Activated CD4-positive, CD25-positive, alpha-beta regulatory T cell (primary cell): Measurements from ENCODE around the gene SLCO3A1.

Experiments used
- DNase-seq, 4 experiments: peaks; one replicate each; lab custom pipeline; 2025; lab: John Stamatoyannopoulos, UW

Gene SLCO3A1

GRCh38 chr15:91861223-91861622 lies 7.7 kb downstream of the SLCO3A1 start:
- DNase-seq: no peak

DNA sequence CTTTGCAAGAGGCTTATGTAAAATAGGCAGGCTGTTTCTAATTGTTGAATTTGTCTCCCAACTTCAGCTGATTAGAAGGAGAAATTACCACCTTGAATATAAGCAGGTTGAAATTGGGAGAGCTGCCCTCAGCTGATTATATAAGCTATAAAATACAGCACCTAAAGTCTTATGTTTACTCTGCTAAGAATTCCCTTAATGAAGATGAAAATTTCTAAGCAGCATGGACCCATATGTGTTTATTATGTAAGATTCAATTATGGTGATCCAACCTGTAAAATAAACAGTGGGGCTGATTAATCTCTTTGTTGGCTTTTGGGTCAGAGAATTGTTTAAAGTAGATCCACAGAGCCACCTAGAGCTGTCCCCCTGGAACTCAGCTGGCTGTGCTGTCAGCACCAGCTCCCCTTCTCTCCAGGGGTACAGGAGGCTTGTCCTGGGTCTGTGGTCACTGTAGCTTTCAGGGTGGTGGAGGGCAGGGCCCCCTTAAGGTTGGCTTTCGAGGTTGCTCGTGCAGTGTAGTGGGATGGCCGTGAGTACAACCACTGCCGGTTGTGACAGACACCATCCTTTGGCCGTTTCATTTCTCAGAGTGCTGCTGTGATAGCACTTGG lies 9.5 kb downstream of the SLCO3A1 start:
- DNase-seq: no peak

DNA sequence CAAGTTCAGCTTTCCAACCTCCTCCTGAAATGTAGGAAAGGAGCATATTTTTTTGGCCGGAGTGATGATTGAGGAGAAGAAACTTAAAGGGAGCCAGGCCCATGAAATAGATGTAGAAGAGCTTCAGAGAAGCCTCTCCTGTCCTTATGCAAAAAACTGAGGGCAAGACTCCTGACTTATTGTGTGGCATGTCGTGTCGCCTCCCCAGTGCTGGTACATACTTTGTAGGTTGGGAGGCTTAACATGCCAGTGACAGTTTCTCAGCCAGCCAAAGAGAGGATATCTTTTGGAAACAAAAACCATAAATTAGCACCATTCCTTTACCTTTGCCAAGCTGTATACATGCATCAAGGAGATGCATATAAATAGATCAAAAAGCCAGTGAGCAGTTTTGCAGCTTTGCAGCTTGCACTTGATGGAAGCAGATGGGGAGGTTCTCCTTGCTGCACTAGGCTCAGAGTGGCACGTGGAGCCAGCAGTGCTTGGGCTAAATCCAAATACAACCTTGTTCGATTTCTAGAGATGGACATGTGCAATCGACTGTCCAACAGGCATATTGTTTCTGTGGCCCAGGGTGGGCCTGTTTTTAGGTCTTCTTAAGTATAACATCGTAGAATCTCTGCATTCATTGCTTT lies 10.2 kb downstream of the SLCO3A1 start:
- no peak for DNase-seq

GRCh38 chr15:91864664-91865063 lies 11.2 kb downstream of the SLCO3A1 start:
- DNase-seq: no peak

- DNase-seq: no peak
Measured at GRCh38 chr15:91865486-91865885, 12.0 kb downstream of the SLCO3A1 start.

GRCh38 chr15:91865950-91866349 lies 12.4 kb downstream of the SLCO3A1 start:
- no peak for DNase-seq

DNA sequence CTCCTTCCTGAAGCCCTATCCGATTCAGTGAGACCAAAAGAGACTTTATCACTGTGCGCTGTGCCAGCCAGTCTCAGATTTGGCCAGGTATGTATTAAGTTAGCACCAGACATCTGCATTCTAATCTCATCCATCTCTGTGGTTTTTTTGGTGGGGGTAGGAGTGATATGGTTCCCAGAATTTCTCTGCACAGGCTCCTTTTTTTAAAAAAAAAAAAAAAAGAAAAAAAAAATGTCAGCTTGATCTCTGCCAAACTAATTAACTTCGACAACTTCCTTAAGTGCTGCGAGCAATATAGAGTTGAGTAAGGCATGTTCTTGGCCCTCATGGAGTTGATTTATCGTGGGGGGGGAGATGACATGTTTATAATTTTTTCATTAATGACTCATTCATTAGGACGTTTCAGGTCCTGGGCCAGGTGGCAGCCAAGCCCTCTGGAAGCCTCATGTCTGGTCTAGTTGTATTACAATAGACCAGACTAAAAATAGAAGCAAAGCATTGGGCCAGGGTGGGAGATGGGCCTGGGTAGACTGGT lies 12.9 kb downstream of the SLCO3A1 start:
- DNase-seq: no peak

GRCh38 chr15:91866971-91867372 lies 13.5 kb downstream of the SLCO3A1 start:
- no peak for DNase-seq

DNA sequence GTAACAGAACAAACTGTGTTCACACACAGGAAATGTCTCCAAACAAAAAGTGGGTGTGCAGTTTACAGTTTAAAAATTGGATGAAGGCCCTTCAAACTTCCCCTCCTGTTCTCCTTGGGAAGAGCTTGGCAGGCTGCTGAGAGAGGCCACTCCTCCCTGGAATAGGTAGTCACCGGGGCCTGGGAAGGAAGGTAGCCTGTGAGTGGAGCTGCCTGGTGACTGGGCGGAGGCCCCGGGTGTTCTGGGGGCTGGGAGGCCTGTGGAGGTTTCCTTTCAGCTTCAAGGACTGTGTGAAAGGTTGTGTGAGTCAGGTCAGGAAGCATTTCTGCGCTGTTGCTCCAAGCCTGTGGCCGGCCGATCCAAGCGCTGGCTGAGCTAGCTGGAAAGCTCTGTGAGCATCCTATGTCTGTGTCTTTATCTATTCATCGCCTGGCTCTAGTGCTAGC lies 14.1 kb downstream of the SLCO3A1 start:
- no peak for DNase-seq

DNA sequence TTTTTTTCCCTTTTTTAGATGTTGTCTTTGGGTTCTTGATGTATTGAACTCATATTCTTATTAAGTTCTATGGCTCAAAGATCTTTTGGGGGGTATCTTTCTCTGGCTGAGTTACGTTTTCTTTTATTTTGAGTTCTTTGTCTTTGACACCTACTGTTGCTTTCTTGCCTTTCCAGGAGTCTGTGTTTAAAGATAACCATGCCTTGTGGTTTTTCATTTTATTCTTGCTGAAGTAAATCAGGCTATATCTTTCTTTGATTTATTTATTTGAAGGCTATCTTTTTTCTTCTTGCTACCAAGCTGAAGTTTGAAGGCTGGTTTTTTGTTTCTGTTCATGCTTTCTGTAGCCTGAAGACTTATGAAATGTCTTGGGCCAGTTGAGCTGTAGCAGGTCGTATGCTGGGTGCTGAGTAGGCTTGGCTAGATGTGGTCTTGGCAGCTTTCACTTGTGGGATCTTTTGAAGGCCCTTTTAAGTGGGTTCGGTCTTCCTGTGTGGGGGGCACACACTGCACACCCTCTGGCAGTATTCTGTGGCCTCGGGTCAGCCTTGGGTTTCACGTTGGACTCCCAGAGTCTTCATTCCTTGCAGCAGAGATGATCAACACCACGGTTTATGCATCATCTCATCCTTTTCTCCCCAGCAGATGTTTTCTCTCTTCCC lies 17.5 kb downstream of the SLCO3A1 start:
- no peak for DNase-seq

DNA sequence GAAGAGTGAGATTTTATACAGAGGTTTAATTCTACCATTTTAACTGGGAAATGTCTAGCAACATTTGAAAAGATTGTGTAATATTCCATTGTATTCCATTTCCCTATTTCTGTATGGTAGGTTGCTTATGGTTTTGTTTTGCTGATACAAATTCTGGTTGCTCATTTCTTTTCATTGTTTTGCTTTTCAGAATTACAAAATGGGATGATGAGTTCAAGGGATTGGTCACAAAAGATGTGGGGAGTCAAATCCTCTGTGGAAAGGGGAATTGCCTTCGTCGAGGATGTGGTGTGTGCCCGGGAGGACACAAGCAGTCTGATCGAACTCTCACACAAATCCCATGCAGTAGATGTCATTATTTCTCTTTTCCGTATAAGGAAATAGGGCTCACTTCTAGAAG lies 18.3 kb downstream of the SLCO3A1 start:
- DNase-seq: no peak

DNA sequence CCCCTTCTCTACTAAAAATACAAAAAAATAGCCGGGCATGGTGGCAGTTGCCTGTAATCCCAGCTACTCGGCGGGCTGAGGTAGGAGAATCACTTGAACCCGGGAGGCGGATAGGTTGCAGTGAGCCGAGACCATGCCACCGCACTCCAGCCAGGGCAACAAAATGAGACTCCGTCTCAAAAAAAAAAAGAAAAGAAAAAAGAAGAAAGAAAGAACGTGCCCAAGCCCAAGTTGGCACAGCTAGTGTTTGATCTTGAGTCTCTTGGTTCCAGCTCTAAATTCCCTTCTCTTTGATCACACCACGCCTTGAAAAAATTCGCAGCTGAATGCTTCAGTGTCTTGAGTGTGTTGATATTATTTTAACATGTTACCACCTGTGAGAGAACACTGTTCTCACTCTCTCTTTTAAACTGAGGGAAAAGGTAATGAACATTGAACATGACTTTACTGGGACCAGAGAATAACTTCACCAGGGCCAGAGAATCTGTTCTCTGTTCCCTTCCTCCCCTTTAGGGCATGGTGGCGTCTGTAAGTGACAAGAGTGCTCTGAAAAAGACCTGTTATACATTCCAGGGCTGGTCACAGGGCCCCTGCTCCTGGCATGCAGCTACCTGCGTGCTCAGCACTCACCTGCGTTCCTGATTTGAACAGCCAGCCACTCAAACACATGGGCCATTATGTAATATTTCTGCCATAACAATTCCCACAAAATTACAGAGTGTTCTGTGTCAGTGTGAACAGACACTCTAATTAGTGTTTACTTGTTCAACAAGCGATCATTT lies 19.0 kb downstream of the SLCO3A1 start:
- DNase-seq: no peak

GRCh38 chr15:91873138-91873536 lies 19.6 kb downstream of the SLCO3A1 start:
- DNase-seq: no peak

DNA sequence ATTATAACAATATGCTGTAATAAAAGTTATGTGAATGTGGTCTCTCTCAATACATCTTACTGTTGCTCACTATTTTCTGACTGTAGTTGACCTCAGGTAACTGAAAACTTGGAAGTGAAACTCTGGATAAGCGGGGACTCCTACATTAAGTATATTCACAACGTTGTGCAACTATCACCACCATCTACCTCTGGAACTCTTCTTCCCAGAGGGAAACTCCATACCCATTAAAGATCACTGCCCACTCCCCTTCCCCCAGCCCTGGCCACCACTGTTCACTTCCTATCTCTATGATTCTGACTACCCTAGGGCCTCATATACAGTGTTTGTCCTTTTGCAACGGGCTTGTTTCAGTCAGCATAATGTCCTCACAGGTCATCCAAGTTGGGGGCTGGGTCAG lies 20.7 kb downstream of the SLCO3A1 start:
- no peak for DNase-seq

DNA sequence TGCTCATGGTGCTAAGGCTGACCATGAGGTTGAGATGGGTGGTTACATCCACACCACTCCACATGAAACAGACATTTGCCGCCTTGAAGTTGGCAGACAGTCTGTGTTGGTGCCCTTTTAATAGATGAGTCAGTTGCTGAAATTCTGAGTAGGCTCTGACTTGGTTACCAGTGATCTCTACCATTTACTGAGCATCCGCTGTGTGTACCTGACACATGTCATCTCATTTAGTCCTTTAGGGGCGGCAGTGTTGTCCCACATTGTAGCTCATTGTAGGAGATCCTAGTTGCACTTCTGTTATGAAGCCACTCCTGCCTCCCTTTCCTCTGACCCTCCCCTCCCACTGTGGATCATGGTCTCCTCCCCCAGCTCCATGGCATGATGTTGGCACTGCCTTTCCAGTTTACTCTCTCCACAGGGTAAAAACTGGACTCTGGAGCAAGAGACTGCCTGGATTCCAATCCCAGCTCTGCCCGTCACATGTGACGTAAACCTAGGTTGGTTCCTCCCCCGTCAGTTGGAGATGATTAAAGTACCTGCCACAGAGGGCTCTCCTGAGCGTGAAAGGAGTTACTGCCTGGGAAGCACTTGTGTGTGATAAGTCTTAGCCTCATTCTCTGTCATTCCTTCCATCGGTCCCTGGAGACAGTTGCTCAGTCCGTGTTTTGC lies 21.6 kb downstream of the SLCO3A1 start:
- DNase-seq: no peak

DNA sequence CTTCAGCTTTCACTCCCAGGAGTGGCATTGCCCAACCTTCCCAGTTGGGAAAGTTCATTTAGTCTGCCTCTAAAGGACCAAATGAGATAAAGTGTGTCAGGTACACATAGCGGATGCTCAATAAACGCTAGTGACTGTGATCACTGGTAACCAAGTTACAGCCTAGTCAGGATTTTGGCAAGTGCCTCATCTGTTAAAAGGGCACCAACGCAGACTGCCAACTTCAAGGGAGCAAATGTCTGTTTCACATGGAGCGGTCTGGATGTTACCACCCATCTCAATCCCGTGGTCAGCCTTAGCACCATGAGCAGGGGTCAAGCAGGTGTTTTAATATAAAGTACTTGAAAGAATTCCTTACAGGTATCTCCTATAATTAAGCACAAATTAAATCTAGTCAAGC lies 22.7 kb downstream of the SLCO3A1 start:
- DNase-seq: no peak

GRCh38 chr15:91878319-91878870 lies 24.9 kb downstream of the SLCO3A1 start:
- DNase-seq: no peak

DNA sequence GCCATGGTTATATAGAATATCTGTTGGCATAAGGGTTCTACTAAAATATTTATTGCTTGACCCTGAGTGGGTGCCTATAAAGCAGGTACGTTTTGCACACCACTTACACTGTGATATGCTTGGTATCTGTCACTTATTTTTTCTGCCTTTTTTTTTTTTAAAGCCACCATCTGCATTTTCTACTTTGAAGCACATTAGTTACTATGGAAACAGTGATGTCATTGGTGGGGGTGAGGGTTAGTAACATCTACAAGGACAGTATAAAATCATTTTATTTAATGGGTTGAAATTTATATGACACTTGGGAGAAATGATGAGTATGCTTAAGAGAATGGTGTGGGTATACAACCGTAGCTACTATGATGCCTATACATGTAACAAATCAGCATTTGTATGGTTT lies 25.6 kb downstream of the SLCO3A1 start:
- no peak for DNase-seq

- no peak for DNase-seq
Measured at GRCh38 chr15:91880373-91880772, 26.9 kb downstream of the SLCO3A1 start.

DNA sequence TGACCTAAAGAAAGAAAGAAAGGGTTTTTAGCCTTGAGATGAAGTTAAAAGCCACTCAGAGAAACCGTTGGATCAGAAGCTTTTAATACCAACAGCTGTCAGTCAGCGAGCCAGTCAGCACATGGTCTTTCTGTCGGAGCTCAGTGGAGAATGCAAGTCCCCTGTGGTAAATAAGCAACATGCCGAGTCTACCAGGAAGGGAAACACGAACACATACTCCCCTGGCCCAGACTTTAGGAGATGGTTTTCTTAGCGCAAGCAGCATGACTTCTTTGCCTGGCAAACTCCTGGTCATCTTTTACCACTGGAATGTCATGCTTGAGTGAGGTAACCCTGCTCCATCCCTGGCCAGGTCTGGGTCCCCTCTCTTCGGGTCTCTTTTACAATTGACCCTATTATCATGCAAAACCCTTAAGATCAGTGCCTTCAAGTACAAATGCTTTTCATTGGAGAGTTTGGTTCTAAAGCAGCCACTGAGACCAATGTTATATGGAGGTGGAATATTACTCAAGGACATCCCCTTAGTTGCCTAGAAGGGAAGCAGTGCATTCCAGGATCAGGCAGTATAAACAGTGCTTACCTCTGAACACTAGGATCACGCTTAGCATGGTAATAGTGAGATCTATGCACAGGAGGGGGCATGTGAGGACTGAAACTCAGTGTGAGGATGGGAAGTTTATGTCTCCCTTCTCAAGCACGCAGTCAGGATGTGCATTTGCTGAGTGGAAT lies 28.2 kb downstream of the SLCO3A1 start:
- DNase-seq: no peak
